Parathyroid adenoma (tissue), 2 donors: ENCODE results near the gene ARHGAP42.

Source experiments
- H2AFZ ChIP-seq: fragments of 300-600 bp; sonication (generic); one replicate; pipeline ENCODE4 v1.7.0; 2017; ENCODE audit warnings: antibody characterized with exemption, mild to moderate bottlenecking
- H3K27ac ChIP-seq: fragments of 300-600 bp; sonication (generic); one replicate; pipeline ENCODE4 v1.7.0; 2017
- H3K27me3 ChIP-seq: fragments of 300-600 bp; sonication (generic); one replicate; pipeline ENCODE4 v1.7.0; 2017; ENCODE audit warnings: low read length; ENCODE audit not compliant: control insufficient read depth, insufficient read depth
- H3K36me3 ChIP-seq: fragments of 300-600 bp; sonication (generic); one replicate; pipeline ENCODE4 v1.7.0; 2017; ENCODE audit warnings: low read length; ENCODE audit not compliant: control insufficient read depth, insufficient read depth
- H3K4me1 ChIP-seq: fragments of 300-600 bp; sonication (generic); one replicate; pipeline ENCODE4 v1.7.0; 2017; ENCODE audit warnings: control low read depth
- H3K4me2 ChIP-seq: fragments of 300-600 bp; sonication (generic); one replicate; pipeline ENCODE4 v1.7.0; 2017; ENCODE audit warnings: low read length
- H3K4me3 ChIP-seq: fragments of 300-600 bp; sonication (generic); one replicate; pipeline ENCODE4 v1.7.0; 2017; ENCODE audit warnings: low read depth, low read length
- H3K79me2 ChIP-seq: fragments of 300-600 bp; sonication (generic); one replicate; pipeline ENCODE4 v1.7.0; 2017; ENCODE audit warnings: control low read depth
- H3K9ac ChIP-seq: fragments of 300-600 bp; sonication (generic); one replicate; pipeline ENCODE4 v1.7.0; 2017; ENCODE audit warnings: mild to moderate bottlenecking
- H3K9me3 ChIP-seq: fragments of 300-600 bp; sonication (generic); one replicate; pipeline ENCODE4 v1.7.0; 2017; ENCODE audit warnings: low read length; ENCODE audit not compliant: control insufficient read depth
- TF ChIP-seq, protein P1 (sequence below): fragments of 300-600 bp; sonication (generic); IDR thresholded peaks from one replicate; pipeline ENCODE4 v1.7.0; 2017; ENCODE audit warnings: antibody characterized with exemption, mild to moderate bottlenecking
- donor health status: primary hyperparathyroidism.

The ARHGAP42 gene

DNA sequence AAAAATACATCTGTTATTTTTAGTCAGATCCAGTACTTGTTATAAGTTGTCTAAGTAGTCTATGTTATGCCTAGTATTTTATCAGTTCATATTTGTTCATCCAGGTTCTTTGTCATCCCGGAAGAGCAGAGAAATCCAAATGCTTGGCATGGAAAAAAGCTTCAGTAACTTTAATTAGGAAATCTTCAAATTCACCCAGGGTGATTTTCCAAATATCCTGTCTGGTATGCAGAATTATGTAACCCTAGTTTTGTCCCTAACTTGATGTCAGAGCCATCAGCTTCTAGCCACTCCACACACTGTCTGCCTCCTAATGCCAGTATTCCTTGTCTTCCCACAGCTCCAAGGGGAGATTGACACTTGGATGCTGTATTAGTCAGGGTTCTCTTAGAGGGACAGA lies 216.2 kb downstream of the ARHGAP42 start:
- H2AFZ ChIP-seq = no peak overlapping the region
- H3K4me2 ChIP-seq = no peak overlapping the region
- H3K9ac ChIP-seq = no peak overlapping the region
- no peaks in the 10 kb centered on the region for H3K79me2 ChIP-seq
- no peaks in the 10 kb centered on the region for H3K36me3 ChIP-seq
- H3K4me1 ChIP-seq = no peaks in the 10 kb centered on the region
- no peaks in the 10 kb centered on the region for H3K9me3 ChIP-seq
- H3K4me3 ChIP-seq = no peak overlapping the region
- H3K27me3 ChIP-seq = no peaks in the 10 kb centered on the region
- H3K27ac ChIP-seq = no peak overlapping the region
- TF ChIP-seq, protein P1, sequence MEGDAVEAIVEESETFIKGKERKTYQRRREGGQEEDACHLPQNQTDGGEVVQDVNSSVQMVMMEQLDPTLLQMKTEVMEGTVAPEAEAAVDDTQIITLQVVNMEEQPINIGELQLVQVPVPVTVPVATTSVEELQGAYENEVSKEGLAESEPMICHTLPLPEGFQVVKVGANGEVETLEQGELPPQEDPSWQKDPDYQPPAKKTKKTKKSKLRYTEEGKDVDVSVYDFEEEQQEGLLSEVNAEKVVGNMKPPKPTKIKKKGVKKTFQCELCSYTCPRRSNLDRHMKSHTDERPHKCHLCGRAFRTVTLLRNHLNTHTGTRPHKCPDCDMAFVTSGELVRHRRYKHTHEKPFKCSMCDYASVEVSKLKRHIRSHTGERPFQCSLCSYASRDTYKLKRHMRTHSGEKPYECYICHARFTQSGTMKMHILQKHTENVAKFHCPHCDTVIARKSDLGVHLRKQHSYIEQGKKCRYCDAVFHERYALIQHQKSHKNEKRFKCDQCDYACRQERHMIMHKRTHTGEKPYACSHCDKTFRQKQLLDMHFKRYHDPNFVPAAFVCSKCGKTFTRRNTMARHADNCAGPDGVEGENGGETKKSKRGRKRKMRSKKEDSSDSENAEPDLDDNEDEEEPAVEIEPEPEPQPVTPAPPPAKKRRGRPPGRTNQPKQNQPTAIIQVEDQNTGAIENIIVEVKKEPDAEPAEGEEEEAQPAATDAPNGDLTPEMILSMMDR = no peak

DNA sequence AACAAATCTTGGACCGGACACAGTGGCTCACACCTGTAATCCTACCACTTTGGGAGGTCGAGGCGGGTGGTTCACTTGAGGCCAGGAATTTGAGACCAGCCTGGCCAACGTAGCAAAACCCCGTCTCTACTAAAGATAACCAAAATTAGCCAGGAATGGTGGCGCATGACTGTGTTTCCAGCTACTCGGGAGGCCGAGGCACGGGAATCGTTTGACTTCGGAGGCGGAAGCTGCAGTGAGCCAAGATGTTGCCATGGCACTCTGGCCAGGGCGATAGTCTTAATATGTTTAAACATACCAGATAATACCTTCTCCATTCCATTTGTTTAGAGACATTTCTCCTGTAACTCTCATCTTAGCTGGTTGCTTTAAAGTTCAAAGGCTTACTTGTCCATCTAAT lies 218.6 kb downstream of the ARHGAP42 start:
- no peaks in the 10 kb centered on the region for H3K36me3 ChIP-seq
- no peaks in the 10 kb centered on the region for H3K27me3 ChIP-seq
- H3K9me3 ChIP-seq = no peaks in the 10 kb centered on the region
- no peaks in the 10 kb centered on the region for H3K79me2 ChIP-seq
- no peak overlapping the region for H3K9ac ChIP-seq
- TF ChIP-seq, protein P1 = no peak
- no peak overlapping the region for H2AFZ ChIP-seq
- H3K4me3 ChIP-seq = no peak overlapping the region
- H3K4me1 ChIP-seq = no peaks in the 10 kb centered on the region
- no peak overlapping the region for H3K4me2 ChIP-seq
- no peak overlapping the region for H3K27ac ChIP-seq

DNA sequence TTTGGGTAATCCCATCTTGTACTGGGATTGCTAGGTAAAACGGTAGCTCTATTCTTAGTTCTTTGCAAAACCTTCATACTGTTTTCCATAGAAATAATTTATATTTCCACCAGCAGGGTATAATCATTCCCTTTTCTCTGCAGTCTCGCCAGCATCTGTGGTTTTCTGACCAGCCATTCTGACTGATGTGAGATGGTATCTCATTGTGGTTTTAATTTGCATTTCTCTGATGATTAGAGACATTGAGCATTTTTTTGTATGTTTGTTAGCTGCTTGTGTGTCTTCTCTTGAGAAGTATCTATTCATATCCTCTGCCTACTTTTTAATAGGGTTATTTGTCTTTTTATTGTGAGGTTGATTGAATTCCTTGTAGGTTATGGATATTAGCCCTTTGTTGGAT lies 221.7 kb downstream of the ARHGAP42 start:
- Histone ChIP-seq H3K4me3 (no peak overlapping the region), H3K4me1 (no peaks in the 10 kb centered on the region), H2AFZ (no peak overlapping the region), H3K27ac (no peak overlapping the region), H3K27me3 (no peaks in the 10 kb centered on the region), H3K4me2 (no peak overlapping the region), H3K9me3 (no peaks in the 10 kb centered on the region), H3K36me3 (no peaks in the 10 kb centered on the region), H3K79me2 (no peaks in the 10 kb centered on the region), H3K9ac (no peak overlapping the region)
- TF ChIP-seq, protein P1 = no peak

DNA sequence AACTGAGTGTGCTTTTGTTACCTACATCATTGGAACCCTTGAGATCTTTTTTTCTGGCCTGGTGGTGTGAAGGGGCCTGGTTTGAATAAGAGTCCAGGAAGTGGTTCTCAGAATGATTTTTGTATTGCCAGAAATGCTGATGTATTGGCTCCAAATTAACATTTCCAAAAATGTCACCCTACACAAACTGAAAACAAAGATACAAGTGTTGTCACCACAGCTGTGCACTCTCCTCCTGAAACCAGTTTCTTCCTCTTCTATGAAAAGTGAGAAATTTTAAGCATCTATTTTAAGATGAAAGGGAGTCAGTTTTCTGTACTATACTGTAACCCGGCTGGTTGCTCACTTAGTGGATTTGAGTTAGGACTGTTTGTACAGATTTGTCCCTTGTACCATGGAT lies 223.7 kb downstream of the ARHGAP42 start:
- Histone ChIP-seq H3K9me3 (no peaks in the 10 kb centered on the region), H3K36me3 (no peaks in the 10 kb centered on the region), H3K27ac (no peak overlapping the region), H2AFZ (no peak overlapping the region), H3K4me3 (no peak overlapping the region), H3K4me2 (no peak overlapping the region), H3K79me2 (no peaks in the 10 kb centered on the region), H3K27me3 (no peaks in the 10 kb centered on the region), H3K4me1 (no peaks in the 10 kb centered on the region), H3K9ac (no peak overlapping the region)
- TF ChIP-seq, protein P1 = no peak

DNA sequence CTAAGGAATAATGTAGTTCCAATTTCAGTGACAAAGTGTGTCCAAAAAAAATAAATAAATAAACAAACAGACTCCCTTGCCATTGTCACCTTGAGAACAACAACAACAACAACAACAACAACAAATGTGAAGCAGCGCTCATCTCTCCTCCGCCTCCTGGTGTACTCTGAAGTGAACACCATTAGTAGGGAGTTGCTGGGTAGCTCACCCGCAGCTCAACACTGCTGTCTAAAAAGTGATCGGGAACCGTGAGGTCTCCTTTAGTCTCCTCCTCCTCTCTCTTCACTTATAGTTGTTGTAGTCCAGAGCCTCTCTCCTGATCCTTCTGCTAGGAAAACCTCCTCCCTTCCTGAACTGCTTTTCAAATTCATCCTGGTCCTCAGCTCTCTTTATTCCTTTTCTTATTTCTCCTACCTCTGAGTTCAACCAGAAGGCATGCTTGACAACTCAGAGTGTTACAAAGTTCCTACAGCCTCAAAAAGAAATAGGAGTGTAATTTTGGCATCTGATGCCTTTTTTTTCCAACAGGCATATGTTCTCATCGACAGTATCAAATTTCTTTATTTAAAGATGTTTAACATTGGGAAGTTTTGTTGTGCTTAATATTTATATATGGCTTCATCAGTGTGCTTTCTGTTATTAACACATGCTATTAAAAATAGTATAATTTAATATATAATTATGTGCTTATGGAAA lies 227.5 kb downstream of the ARHGAP42 start:
- TF ChIP-seq, protein P1 = no peak
- H3K4me3 ChIP-seq = no peak overlapping the region

More for the DNA sequence above, 227.5 kb downstream of the ARHGAP42 start:
- Histone ChIP-seq H3K4me2 (no peak overlapping the region), H3K79me2 (no peaks in the 10 kb centered on the region), H3K9me3 (no peaks in the 10 kb centered on the region), H2AFZ (no peak overlapping the region), H3K27ac (no peak overlapping the region), H3K27me3 (no peaks in the 10 kb centered on the region), H3K4me1 (no peaks in the 10 kb centered on the region), H3K9ac (no peak overlapping the region), H3K36me3 (no peaks in the 10 kb centered on the region)
